ENCODE measurements around the gene MYL5. TPM values are rescaled to one million over a fixed set of nuclear protein-coding genes. Genes with fewer than 3 reads are reported as not detected.
A peak's percentile ranks its signal among the peaks of the same experiment; 100 is the strongest.

Gene MYL5
- total and polyA plus RNA-seq, 2 donors (not counting 1 experiment from before 2014, with no cell fraction given): 9.6 to 14.4 TPM

DNA sequence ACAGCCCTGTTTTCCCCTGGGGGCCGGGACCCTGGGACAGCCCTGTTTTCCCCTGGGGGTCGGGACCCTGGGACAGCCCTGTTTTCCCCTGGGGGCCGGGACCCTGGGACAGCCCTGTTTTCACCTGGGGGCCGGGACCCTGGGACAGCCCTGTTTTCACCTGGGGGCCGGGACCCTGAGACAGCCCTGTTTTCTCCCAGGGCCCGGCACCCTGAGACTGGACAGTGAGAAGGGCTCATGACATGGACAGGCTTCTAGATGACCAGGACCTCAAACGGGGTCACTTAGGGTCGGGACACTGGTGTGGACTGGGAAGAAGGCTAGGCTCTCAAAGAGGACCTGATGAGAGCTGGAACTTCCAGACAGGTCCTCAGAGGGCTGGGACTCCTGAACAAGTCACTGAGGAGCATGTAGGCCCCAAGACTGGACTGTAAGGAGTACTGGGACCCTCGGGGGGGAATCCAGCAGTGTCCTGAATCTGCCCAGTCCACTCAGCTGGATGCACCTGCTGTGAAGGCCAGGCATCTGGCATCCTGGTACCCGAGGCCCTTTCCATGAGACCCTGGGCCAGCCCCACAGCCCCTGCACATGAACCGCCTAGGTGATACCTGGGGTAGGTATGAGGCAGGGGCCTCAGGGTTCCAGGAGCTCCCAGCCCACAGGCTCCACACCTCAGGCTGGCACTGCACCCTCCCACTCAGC is 33.7 kb downstream of the MYL5 start:
- Histone ChIP-seq H3K27me3 (ENCODE audit: control insufficient read depth, insufficient read depth, low read length) (no peaks in the 10 kb centered on the region), H3K4me2 (ENCODE audit: extremely low read depth, insufficient read depth, low read length) (peak overlapping the region; percentile 44), H3K36me3 (ENCODE audit: control insufficient read depth, insufficient read depth, low read length) (no peaks in the 10 kb centered on the region), H4K20me1 (ENCODE audit: control insufficient read depth, extremely low read depth, insufficient read depth, low read length) (peaks cover 3% of the 10 kb centered on the region), H3K4me3 (replicated peaks in 1 of 4; ENCODE audit: control extremely low read depth in 1 of 4, insufficient read depth in 1 of 4, low read depth in 3 of 4, low read length in 4 of 4) (peak overlapping the region in 1 of 4 experiments; percentile 40), H3K27ac (ENCODE audit: insufficient read depth, low read length) (no peak overlapping the region), H3K9ac (ENCODE audit: insufficient read depth, low read length) (no peak overlapping the region), H2AFZ (ENCODE audit: low read length) (no peak overlapping the region), H3K9me3 (ENCODE audit: control insufficient read depth, insufficient read depth, low read depth, low read length) (no peaks in the 10 kb centered on the region), H3K79me2 (ENCODE audit: control insufficient read depth, insufficient read depth, low read length) (peaks cover 52% of the 10 kb centered on the region), H3K4me1 (ENCODE audit: control insufficient read depth, extremely low read depth, insufficient read depth, low read length) (no peaks in the 10 kb centered on the region)
- TF ChIP-seq EZH2 (IDR thresholded peaks at IDR 0.05; ENCODE audit: low read length, missing control alignments): no peak
- TF ChIP-seq, protein P1, sequence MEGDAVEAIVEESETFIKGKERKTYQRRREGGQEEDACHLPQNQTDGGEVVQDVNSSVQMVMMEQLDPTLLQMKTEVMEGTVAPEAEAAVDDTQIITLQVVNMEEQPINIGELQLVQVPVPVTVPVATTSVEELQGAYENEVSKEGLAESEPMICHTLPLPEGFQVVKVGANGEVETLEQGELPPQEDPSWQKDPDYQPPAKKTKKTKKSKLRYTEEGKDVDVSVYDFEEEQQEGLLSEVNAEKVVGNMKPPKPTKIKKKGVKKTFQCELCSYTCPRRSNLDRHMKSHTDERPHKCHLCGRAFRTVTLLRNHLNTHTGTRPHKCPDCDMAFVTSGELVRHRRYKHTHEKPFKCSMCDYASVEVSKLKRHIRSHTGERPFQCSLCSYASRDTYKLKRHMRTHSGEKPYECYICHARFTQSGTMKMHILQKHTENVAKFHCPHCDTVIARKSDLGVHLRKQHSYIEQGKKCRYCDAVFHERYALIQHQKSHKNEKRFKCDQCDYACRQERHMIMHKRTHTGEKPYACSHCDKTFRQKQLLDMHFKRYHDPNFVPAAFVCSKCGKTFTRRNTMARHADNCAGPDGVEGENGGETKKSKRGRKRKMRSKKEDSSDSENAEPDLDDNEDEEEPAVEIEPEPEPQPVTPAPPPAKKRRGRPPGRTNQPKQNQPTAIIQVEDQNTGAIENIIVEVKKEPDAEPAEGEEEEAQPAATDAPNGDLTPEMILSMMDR (conservative IDR thresholded peaks at IDR 0.05 in 1 of 2, IDR thresholded peaks at IDR 0.05 in 1 of 2; ENCODE audit: low read depth in 1 of 2, low read length in 2 of 2): no peak
- no peak for DNase-seq (ENCODE audit: low read depth in 2 of 2)

DNA sequence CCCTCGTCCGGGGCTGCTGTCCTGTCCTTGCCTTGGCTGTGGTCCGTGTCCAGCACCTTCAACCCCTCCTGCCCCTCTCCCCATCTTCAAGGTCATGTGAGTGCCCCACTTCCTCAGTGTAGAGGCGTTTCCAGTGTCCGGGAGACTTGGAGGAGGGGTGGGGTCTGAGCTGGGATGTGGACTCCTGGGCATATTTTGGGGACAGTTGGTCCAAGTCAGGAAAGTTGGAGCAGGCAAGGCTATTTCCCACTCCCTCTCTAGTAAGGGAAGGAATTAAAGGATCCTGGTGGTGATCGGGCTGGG is 34.2 kb downstream of the MYL5 start:
- no peaks in the 10 kb centered on the region for H3K36me3 ChIP-seq (ENCODE audit: control insufficient read depth, insufficient read depth, low read length)
- H3K79me2 ChIP-seq (ENCODE audit: control insufficient read depth, insufficient read depth, low read length): peaks cover 57% of the 10 kb centered on the region
- H3K27ac ChIP-seq (ENCODE audit: insufficient read depth, low read length): no peak overlapping the region
- DNase-seq (ENCODE audit: low read depth in 2 of 2): no peak
- H3K9me3 ChIP-seq (ENCODE audit: control insufficient read depth, insufficient read depth, low read depth, low read length): no peaks in the 10 kb centered on the region
- TF ChIP-seq EZH2 (IDR thresholded peaks at IDR 0.05; ENCODE audit: low read length, missing control alignments): no peak
- TF ChIP-seq, protein P1 (conservative IDR thresholded peaks at IDR 0.05 in 1 of 2, IDR thresholded peaks at IDR 0.05 in 1 of 2; ENCODE audit: low read depth in 1 of 2, low read length in 2 of 2): no peak
- H3K4me1 ChIP-seq (ENCODE audit: control insufficient read depth, extremely low read depth, insufficient read depth, low read length): no peaks in the 10 kb centered on the region
- H3K9ac ChIP-seq (ENCODE audit: insufficient read depth, low read length): no peak overlapping the region
- no peaks in the 10 kb centered on the region for H3K27me3 ChIP-seq (ENCODE audit: control insufficient read depth, insufficient read depth, low read length)
- H4K20me1 ChIP-seq (ENCODE audit: control insufficient read depth, extremely low read depth, insufficient read depth, low read length): peaks cover 3% of the 10 kb centered on the region
- H3K4me2 ChIP-seq (ENCODE audit: extremely low read depth, insufficient read depth, low read length): peak overlapping the region; percentile 2
- H2AFZ ChIP-seq (ENCODE audit: low read length): no peak overlapping the region
- peak overlapping the region in 1 of 4 experiments; percentile 40 for H3K4me3 ChIP-seq (replicated peaks in 1 of 4; ENCODE audit: control extremely low read depth in 1 of 4, insufficient read depth in 1 of 4, low read depth in 3 of 4, low read length in 4 of 4)

DNA sequence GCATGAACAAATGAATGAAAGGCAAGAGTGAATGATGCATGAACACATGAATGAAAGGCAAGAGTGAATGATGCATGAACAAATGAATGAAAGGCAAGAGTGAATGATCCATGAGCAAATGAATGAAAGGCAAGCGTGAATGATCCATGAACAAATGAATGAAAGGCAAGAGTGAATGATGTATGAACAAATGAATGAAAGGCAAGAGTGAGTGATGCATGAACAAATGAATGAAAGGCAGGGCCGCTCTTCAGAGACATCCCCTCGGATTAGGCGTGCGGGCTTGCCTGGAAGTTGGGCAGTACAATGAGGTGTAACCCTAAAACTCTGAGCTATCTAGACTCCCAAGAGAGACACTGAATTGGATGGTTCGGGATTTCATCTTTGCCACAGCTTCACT is 35.0 kb downstream of the MYL5 start:
- Histone ChIP-seq H3K4me3 (replicated peaks in 1 of 4; ENCODE audit: control extremely low read depth in 1 of 4, insufficient read depth in 1 of 4, low read depth in 3 of 4, low read length in 4 of 4) (no peak overlapping the region), H3K9me3 (ENCODE audit: control insufficient read depth, insufficient read depth, low read depth, low read length) (no peaks in the 10 kb centered on the region), H4K20me1 (ENCODE audit: control insufficient read depth, extremely low read depth, insufficient read depth, low read length) (peaks cover 3% of the 10 kb centered on the region), H3K27me3 (ENCODE audit: control insufficient read depth, insufficient read depth, low read length) (no peaks in the 10 kb centered on the region), H3K9ac (ENCODE audit: insufficient read depth, low read length) (no peak overlapping the region), H3K27ac (ENCODE audit: insufficient read depth, low read length) (no peak overlapping the region), H3K4me2 (ENCODE audit: extremely low read depth, insufficient read depth, low read length) (no peak overlapping the region), H3K36me3 (ENCODE audit: control insufficient read depth, insufficient read depth, low read length) (no peaks in the 10 kb centered on the region), H2AFZ (ENCODE audit: low read length) (no peak overlapping the region), H3K79me2 (ENCODE audit: control insufficient read depth, insufficient read depth, low read length) (peaks cover 65% of the 10 kb centered on the region), H3K4me1 (ENCODE audit: control insufficient read depth, extremely low read depth, insufficient read depth, low read length) (no peaks in the 10 kb centered on the region)
- DNase-seq (ENCODE audit: low read depth in 2 of 2): no peak
- TF ChIP-seq EZH2 (IDR thresholded peaks at IDR 0.05; ENCODE audit: low read length, missing control alignments): no peak
- TF ChIP-seq, protein P1 (conservative IDR thresholded peaks at IDR 0.05 in 1 of 2, IDR thresholded peaks at IDR 0.05 in 1 of 2; ENCODE audit: low read depth in 1 of 2, low read length in 2 of 2): no peak
